ENCODE results near the gene CHP2. TPM values are rescaled to one million over a fixed set of nuclear protein-coding genes. Genes with fewer than 3 reads are reported as not detected.

Gene CHP2
- total RNA-seq: not detected in 2 replicates

GRCh38 chr16:23754594-23755483 is at the start of gene CHP2:
Gene CHP2, plus strand, starts transcription at chr16:23755026. Its CDS starts 24 bp downstream, at chr16:23755050.

GRCh38 chr16:23712976-23713375 is 41.9 kb upstream of the CHP2 start, which contains the start of gene ERN2:
Gene ERN2, minus strand, starts transcription at chr16:23713222. Its CDS starts 35 bp downstream, at chr16:23713187.

Other genes with a start within 250 kb of the CHP2 start
- gene GGA2, start 244.5 kb upstream of the CHP2 start, total RNA-seq: 25.2 and 27.7 TPM in 2 replicates
- gene EARS2, start 197.7 kb upstream of the CHP2 start, total RNA-seq: 42.0 and 67.0 TPM in 2 replicates
- gene UBFD1, start 197.3 kb upstream of the CHP2 start, total RNA-seq: 121 and 134 TPM in 2 replicates
- 71.2 and 76.4 TPM in 2 replicates for gene NDUFAB1, start 158.7 kb upstream of the CHP2 start, total RNA-seq
- gene PALB2, start 113.7 kb upstream of the CHP2 start, total RNA-seq: 6.3 and 8.3 TPM in 2 replicates
- 52.8 and 54.6 TPM in 2 replicates for gene DCTN5, start 113.6 kb upstream of the CHP2 start, total RNA-seq
- 3.7 and 9.8 TPM in 2 replicates for gene PLK1, start 76.1 kb upstream of the CHP2 start, total RNA-seq
- not detected in 2 replicates for gene ERN2, start 41.8 kb upstream of the CHP2 start, total RNA-seq
- 0.07 TPM in 1 of 2 replicates, not detected in the other for gene PRKCB, start 81.0 kb downstream of the CHP2 start, total RNA-seq